NCI-H526 treated with DMSO at 0.1 percent for 48 hours (cell line): ENCODE measurements around the gene AMH.
A peak's percentile ranks its signal among the peaks of the same experiment; 100 is the strongest.

Experiments used
- DNase-seq: peaks from one replicate; lab custom pipeline; 2025; lab: John Stamatoyannopoulos, UW

The AMH gene

DNA sequence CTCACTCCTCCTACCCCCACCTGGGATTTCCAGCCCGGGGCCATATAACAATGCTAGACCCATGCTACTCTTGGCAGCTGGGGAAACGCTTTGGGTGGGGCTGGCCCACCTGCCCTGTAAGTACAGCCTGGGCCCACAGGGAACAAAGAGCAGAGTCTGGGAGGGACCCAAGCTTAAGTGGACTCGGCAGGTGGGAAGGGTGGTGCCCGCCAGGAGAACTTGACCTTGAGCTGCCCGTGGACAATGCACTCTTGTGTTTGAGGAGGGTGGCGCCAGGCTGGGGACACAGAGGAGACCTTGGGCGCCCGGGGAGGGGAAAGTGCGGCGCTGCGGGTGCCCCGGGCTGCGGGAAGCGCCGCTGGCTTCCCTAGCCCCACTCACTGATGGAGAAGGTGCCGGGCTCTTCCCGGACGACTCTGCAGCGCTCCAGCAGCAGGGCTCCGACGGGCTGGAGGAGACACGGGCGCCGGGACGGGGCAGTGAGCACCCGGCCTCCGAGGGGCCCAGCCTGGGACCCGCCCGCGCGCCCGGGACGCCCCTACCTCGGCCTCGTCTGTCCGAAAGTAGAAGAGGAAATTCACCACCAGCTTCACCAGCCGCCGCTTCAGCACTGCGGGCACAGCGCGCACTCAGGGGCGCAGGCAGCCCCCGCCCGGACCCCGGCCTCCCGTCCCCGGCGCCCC is 13.6 kb upstream of the AMH start:
- no peak for DNase-seq

GRCh38 chr19:2236064-2236313 is 13.1 kb upstream of the AMH start:
- no peak for DNase-seq

GRCh38 chr19:2236314-2237050 is 12.6 kb upstream of the AMH start, which contains the start of the genes PLEKHJ1 and SF3A2:
PLEKHJ1 (minus strand) TSS chr19:2236329; CDS start chr19:2236248, 81 bp downstream.
SF3A2 (plus strand) TSS chr19:2236824; CDS start chr19:2243419, 6,595 bp downstream.
- peak; percentile 90 for DNase-seq

GRCh38 chr19:2237051-2237868 is 11.9 kb upstream of the AMH start:
- no peak for DNase-seq

DNA sequence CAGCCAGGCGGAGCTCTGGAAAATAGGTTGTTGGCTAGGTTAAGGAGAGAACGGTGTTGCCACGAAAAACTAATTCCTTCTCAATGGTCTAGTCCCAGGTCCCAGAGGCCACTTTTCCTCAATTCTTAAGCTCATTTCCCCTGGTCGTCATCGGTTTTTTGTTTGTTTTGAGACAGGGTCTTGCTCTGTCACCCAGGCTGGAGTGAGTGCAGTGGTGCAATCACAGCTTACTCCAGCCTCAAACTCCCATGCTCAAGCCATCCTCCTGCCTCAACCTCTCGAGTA is 11.3 kb upstream of the AMH start:
- no peak for DNase-seq

GRCh38 chr19:2239173-2239572 is 9.9 kb upstream of the AMH start:
- DNase-seq: no peak

- DNase-seq: no peak
Measured at GRCh38 chr19:2239771-2240770, 9.1 kb upstream of the AMH start.

DNA sequence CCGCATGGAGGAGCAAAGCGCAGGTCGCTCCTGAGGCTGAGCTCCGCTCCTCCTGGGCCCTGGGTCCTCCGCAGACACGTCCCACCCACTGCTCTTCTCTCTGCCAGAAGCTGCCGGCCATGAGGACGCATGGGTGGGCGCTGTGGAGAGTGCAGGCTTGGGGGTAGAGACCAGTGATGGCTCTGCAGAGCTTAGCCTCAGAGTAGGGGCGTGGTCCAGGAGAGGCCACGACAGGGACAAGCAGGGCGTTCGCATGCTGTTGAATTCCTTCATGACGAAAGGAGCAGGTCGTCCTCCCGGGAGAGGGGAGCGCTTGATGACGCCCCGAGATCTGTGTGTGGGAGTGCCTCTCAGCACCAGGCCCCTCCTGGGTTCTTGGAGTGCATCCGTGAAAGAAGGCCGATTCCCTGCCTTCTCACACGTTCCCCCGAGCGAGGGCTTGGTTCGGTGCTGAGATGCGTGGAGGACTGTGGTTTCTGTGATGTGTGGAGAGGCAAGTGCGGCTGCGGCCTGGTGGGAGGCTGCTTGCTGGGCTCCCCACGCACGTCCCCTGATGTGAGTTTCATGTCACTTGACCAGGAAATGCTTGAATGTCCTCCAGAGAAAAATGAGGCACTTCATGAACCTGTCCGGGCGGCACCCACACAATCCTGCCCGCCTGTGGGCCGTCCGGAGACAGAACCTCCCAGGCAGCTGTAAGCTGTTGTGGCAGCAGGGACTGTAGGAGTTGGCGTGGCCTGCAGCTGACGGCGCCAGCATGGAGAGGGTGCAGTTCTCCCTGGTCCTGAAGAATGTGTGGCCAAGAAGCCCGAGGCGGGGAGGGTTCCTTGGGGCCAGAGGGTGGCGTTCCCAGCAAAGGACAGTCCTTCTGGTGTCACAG is 8.0 kb upstream of the AMH start:
- DNase-seq: no peak

- no peak for DNase-seq
Measured at GRCh38 chr19:2242092-2242537, 7.0 kb upstream of the AMH start.

- DNase-seq: no peak
Measured at GRCh38 chr19:2242816-2243215, 6.3 kb upstream of the AMH start.

GRCh38 chr19:2243274-2244124 is 5.6 kb upstream of the AMH start:
- no peak for DNase-seq

DNA sequence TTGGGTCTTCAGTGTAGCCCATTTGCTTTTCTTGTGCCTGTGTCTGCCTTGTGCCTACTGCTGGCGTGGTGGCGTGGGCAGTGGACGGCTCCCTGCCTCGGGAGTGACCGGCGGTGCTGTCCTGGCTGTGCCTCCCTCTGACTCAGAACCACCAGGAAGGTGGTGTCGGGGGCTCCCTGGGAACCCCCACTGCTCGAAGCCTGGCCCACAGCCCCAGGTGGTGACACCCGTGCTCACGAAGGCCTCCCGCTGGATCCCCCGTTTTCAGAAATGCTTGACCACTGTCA is 5.1 kb upstream of the AMH start:
- no peak for DNase-seq

- DNase-seq: no peak
Measured at GRCh38 chr19:2244486-2244885, 4.6 kb upstream of the AMH start.

DNA sequence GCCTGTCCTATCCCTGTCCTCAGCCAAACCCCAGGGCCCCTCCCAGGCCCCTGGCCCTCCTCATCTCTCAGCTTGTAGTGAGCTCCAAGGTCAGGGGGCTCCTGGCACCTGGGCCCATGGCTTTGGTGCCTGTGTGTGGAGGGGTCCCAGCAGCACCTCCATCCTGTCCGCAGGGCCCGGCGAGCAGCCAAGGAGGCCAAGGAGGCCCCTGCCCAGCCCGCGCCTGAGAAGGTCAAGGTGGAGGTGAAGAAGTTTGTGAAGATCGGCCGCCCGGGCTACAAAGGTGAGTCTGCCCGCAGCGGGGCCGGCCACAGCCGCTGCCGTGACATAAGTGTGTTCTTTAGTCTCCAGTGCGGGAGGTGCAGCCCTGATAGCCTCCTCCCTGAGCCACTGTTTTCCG is 3.9 kb upstream of the AMH start:
- no peak for DNase-seq

DNA sequence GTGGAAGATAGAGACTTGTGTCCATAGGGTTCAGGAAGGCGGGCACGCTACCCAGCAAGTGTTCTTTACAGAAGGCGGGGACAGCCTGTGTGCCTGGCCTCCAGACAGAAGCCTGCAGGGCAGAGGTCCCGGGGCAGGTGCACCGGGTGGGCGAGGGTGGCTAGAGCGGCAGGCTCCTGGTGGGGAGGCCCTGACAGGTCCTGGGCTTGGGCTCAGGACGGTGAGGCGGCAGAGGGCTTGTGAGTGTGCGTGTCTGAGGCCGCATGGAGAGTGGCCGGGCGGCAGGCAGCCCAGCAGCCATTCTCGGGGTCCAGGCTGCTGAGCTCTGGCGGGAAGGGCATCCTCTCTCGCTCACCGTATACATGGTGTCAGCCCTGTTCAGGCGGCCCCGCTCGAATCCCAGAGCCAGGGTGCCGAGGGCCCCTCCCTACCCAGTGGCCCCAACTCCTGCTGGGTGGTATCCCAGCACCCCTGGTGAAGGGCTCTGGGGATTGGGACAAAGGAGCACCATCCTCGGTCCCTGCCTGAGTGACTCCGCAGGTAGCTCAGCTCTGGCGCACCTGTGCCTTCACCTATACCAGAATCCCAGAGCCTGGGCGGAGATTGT is 3.0 kb upstream of the AMH start:
- no peak for DNase-seq

GRCh38 chr19:2246801-2247361 is 2.2 kb upstream of the AMH start:
- DNase-seq: no peak

DNA sequence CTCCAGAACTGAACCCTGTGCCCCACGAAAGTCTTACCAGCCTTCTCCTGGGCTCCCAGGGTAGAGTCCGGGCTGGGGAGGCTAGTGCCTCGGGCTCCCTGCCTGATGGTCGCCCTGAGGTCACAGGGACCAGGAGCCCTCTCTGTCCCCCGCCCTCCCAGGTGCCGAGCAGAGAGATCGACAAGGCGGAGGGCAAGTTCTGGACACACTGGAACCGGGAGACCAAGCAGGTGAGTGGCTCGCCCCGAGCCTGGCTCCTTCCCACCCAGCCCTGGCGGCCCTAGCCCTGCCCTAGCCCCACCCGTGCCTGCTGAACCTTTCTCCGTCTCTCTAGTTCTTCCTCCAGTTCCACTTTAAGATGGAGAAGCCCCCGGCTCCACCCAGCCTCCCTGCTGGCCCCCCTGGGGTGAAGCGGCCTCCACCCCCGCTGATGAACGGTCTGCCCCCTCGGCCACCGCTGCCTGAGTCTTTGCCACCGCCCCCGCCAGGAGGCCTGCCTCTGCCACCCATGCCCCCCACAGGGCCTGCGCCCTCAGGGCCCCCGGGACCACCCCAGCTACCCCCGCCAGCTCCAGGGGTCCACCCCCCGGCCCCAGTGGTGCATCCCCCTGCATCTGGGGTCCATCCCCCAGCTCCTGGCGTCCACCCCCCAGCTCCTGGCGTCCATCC is 1.6 kb upstream of the AMH start:
- no peak for DNase-seq

- DNase-seq: no peak
Measured at GRCh38 chr19:2248136-2249009, 750 bp upstream of the AMH start.
